Hematopoietic multipotent progenitor cell (in vitro differentiated cells): ENCODE measurements around the gene MXRA8. TPM values are rescaled to one million over a fixed set of nuclear protein-coding genes. Genes with fewer than 3 reads are reported as not detected.
"Not testable (repeated sequence)": the region's sequence is repeated elsewhere in the genome, so short reads cannot be mapped to it uniquely, and the experiment has no call there.

Experiments
- DNase-seq, 3 donors: peaks; one replicate each; pipeline ENCODE4 v3.0.0-alpha.2; 2011 to 2015; ENCODE audit warnings: low read depth in 2 of 3, low spot score in 2 of 3
- total RNA-seq: library from RNA; depleted of rRNA; stranded (reverse); fragments of >200 nt; gene quantifications from one replicate; pipeline ENCODE4 v1.2.3, GENCODE V29; 2012

The MXRA8 gene
- total RNA-seq, 1 donor = not detected

GRCh38 chr1:1393428-1393827, 35.1 kb upstream of the MXRA8 start:
- no peak for DNase-seq

DNA sequence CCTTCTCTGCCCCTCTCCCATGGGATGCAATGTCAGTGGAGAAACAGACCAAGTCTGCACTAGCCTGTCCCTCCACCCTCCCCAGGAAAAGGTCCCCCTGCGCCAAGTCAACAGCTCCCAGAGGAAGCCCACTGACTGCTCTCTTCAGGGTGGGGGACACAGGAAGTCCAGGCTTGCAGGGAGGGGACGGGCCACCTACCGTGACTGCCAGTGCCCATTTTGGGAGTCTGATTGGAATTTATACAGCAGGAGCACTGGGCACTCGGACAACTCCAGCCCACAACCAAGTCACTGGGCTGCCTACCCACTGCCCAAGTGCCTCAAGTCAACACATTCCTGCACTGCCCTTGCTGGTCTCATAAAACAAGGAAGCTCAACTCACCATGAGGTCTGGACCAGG, 34.7 kb upstream of the MXRA8 start:
- DNase-seq = no peak

GRCh38 chr1:1391225-1391624, 32.9 kb upstream of the MXRA8 start:
- no peak for DNase-seq

GRCh38 chr1:1390675-1391074, 32.3 kb upstream of the MXRA8 start:
- DNase-seq = no peak

DNA sequence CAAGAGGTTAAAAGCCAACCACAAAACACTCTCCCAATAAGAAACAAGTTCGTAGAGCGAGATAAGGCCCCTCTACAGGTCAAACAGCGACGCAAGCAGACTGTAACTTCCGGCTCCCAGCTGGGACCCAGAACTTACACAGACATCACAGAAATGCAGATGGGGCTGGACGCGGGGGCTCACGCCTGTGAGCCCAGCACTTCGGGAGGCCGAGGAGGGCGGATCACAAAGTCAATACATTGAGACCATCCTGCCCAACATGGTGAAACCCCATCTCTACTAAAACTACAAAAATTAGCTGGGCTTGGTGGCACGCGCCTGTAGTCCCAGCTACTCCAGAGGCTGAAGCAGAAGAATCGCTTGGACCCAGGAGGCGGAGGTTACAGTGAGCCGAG, 29.7 kb upstream of the MXRA8 start:
- no peak for DNase-seq

GRCh38 chr1:1387098-1388077, 29.0 kb upstream of the MXRA8 start:
- DNase-seq = no peak

DNA sequence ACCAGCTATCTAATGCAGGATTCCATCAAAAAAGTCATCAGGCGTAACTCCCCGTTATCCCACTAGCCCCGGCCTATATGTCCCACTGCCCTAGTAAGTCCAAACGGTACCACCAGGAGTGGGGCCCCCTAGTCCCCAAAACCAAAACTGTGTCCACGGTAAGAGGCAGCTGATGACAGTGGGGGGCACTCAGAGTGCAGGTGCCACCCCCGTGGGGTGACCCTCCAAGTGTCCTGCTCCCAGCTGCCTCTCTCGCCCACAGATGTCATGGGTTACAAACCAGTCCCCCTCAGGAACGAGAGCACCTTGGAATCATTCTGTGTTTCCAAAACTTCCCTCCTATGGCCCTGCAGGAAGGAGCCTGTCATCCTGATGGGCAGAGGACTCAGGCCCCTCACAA, 27.6 kb upstream of the MXRA8 start:
- DNase-seq = no peak

- DNase-seq = not testable (repeated sequence)
These were observed 27.0 kb upstream of the MXRA8 start for GRCh38 chr1:1385339-1385738.

DNA sequence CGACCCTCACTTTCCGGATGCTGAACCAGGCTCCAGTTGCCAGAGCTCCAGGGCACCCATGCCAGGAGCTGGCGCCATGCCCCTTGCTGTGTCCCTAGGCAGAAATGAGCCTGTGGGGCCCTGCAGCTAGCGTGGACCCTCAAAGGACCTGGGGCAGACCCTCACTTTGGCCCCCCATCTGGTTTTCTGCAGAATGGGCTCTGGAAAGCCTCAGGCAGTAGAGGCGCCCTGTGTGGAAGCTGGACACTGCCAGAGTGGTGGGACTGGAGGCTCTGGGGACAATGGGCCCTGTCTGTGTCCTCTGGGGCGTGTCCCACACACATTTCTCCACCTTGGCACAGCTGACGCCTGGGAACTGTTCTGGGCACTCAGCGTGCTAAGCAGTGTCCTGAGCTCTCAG, 22.9 kb upstream of the MXRA8 start:
- DNase-seq = no peak

GRCh38 chr1:1380860-1381259, 22.5 kb upstream of the MXRA8 start:
- no peak for DNase-seq

GRCh38 chr1:1377540-1378205, 19.3 kb upstream of the MXRA8 start:
- no peak for DNase-seq

GRCh38 chr1:1376551-1377226, 18.3 kb upstream of the MXRA8 start:
- DNase-seq = no peak

- DNase-seq = peak; percentile 93 to 100 (median 100)
These were observed 16.7 kb upstream of the MXRA8 start, which contains the start of gene AURKAIP1 for GRCh38 chr1:1374929-1375662. AURKAIP1 (minus strand) TSS chr1:1375207; CDS start chr1:1374756, 451 bp downstream.

DNA sequence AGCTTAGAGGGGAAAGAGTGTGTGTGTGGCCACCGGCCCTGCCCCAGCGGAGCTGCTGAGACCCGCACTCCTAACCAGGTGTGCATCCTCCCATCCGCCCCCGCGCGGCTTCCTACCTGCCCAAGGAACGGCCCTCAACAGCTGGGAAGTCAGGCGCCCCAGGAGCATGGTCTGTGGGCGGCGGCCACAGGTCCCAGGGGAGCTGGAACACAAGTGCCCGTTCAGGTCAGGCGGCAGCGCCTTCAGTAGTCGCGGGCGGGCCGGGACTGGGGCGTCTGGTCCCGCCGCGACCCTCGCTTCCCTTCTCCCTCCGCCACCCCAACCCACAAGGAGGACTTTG, 16.2 kb upstream of the MXRA8 start:
- no peak for DNase-seq

DNA sequence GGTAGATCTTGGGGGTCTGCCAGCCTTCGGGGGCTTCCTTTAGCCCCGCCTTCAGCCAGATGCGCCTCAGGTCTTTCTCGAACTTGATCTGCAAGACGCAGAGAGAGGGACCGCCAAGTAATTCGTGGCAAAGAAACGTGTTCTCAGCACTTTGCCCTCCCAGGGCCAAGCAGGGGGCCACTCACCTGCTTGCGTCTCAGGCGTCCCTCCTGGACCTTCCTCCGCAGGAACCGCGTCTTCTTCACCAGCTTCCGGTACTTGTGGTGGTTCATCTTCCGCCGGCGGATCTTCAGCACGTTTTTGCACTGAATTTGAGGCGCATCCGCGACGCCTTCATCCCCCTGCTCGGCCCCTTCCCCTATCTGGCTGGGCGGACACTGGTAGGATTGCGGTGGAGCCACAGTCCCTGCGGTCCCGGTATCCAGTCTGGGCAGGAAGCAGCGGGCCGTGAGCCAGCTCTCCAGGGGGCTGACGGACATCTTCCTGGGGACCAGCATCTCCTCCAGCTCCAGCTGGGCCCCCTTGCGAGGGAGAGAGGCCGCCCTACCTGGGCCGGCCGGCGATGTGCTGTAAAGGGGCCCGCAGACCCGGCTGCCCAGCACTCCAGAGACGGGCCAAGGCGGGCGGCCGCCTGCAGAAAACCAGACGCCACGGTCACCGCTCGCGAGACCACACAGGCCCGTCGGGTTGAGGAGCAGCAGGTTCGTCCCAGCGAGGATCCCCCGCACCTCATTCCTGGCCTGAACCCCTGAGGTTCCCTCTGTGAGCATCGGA, 15.6 kb upstream of the MXRA8 start:
- no peak for DNase-seq

DNA sequence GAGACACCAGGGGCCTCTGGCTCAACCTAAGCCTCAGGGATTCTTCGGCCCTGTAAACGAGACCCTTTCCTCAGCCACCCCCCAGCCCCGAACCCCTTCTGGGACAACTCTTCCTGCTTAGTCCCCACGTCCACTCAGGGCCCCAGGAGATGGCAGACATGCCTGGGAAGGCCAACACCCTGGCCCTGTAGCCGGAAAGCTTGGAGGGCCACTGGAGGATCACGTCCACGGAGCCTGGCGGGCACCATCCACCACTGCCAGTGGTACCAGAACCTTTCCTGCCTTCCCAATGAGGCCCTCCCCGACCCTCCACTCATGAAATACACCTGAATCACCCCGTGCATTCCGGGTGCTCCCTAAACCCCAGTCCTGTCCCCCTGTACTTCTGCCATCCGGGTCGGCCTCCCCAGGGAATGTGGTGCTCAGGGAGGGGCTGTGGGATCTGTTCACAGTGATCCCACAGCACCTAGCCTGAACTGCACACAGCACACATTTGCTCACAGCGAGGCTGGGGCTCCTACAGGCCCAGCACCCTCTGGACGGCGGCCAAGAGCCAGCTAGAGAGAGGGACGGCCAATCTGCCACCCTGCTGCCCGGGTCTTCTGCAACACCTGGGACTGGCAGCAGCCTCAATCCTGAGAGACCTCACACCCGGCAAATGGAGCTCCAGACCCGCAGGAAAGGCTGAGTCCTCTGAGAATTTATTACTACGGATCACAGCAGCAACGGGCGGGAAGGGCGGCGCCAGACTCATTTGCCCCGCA, 14.9 kb upstream of the MXRA8 start:
- no peak for DNase-seq

DNA sequence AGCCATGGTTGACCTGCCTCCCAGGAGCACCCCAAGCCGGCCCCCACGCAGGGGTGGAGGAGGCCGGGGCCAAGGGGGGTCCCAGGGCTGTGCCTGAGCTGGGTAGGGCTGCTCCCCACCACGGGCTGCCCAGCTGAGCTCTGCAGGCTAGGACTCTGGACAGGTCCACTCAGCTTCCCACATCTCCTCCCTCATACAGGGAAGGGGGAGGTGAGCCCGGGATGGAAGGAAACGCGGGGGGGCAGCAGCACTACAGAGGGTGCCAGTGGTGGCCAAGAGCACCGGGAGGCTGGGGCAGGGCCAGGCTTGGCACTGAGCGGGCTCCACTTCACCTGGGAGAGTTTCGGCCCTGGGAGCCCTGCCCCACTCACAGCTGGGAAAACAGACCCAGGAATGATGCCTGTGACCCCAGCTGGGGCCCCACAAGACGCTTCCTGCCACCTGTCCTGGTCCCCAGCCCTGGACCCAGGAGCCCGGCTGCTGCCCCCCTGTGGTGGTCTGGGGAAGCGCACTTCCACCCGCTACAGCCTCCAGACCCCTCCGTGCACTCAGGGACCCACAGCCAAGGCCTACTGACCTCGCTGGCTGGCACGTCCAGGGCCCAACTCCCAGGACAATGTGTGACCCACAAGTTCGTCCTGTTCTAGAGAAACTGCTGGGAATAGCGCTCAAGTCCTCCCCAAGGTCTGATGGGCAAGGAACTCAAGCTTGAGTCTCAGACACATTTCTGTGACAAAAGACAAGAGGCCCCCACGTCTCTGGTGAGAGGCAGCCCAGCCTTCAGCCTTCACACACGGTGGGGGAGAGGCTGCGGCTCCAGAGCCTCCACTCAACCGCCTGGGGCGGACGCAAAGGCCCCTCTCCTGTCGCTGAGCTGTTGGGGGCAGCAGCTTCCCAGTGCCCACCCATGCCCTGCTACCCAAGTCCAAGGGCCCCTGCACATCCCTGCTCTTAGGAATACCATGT, 13.7 kb upstream of the MXRA8 start:
- peak; percentile 53 to 66 (median 58) for DNase-seq

GRCh38 chr1:1371364-1371745, 13.0 kb upstream of the MXRA8 start:
- peak; percentile 55 to 67 (median 57) for DNase-seq
